Trophoblast cell (in vitro differentiated cells and primary cell): ENCODE results near the gene CD300A.

ENCODE experiments used
- DNase-seq, 2 donors: peaks; one replicate each; pipeline ENCODE4 v3.0.0-alpha.2; 2016
- H2AFZ ChIP-seq: 2 replicates; pipeline ENCODE4 v1.6.1; 2013; ENCODE audit warnings: low read length, moderate library complexity, mild to moderate bottlenecking; ENCODE audit not compliant: insufficient read depth, poor library complexity
- H2AK5ac ChIP-seq: 2 replicates; pipeline ENCODE4 v1.6.1; 2013; ENCODE audit warnings: mild to moderate bottlenecking, low read length
- H2BK120ac ChIP-seq: 2 replicates; pipeline ENCODE4 v1.6.1; 2013; ENCODE audit warnings: low read length, mild to moderate bottlenecking, moderate library complexity; ENCODE audit not compliant: insufficient read depth, poor library complexity
- H2BK12ac ChIP-seq: 2 replicates; pipeline ENCODE4 v1.6.1; 2013; ENCODE audit warnings: mild to moderate bottlenecking, low read length, moderate library complexity
- H2BK5ac ChIP-seq: 2 replicates; pipeline ENCODE4 v1.6.1; 2013; ENCODE audit warnings: low read length, low read depth, moderate library complexity, mild to moderate bottlenecking; ENCODE audit not compliant: poor library complexity
- H3K14ac ChIP-seq: 2 replicates; pipeline ENCODE4 v1.6.1; 2013; ENCODE audit warnings: mild to moderate bottlenecking, low read length
- H3K18ac ChIP-seq: 2 replicates; pipeline ENCODE4 v1.6.1; 2013; ENCODE audit warnings: mild to moderate bottlenecking, low read length
- H3K23ac ChIP-seq: 2 replicates; pipeline ENCODE4 v1.6.1; 2013; ENCODE audit warnings: low read length
- H3K27ac ChIP-seq: 2 replicates; pipeline ENCODE4 v1.5.1; 2013; ENCODE audit warnings: low read depth, mild to moderate bottlenecking, inconsistent platforms, low read length, moderate library complexity
- H3K27me3 ChIP-seq: 2 replicates; pipeline ENCODE4 v1.6.1; 2013; ENCODE audit warnings: inconsistent platforms, mild to moderate bottlenecking, low read length, moderate library complexity; ENCODE audit not compliant: insufficient read depth
- H3K36me3 ChIP-seq, 2 experiments: 1 replicate in 1 of 2; 2 replicates in 1 of 2; pipeline ENCODE4 v1.6.1; 2013; ENCODE audit warnings: low read length in 2 of 2, mild to moderate bottlenecking in 2 of 2, moderate library complexity in 1 of 2; ENCODE audit not compliant: insufficient read depth in 2 of 2, control insufficient read depth in 1 of 2
- H3K4ac ChIP-seq: 2 replicates; pipeline ENCODE4 v1.6.1; 2013; ENCODE audit warnings: low read depth, mild to moderate bottlenecking, low read length, moderate library complexity
- H3K4me1 ChIP-seq, 2 experiments: 1 replicate in 1 of 2; 2 replicates in 1 of 2; pipeline ENCODE4 v1.6.1; 2013; ENCODE audit warnings: low read length in 2 of 2, mild to moderate bottlenecking in 2 of 2, moderate library complexity in 1 of 2; ENCODE audit not compliant: insufficient read depth in 2 of 2, control insufficient read depth in 1 of 2
- H3K4me2 ChIP-seq: 2 replicates; pipeline ENCODE4 v1.6.1; 2013; ENCODE audit warnings: inconsistent platforms, mild to moderate bottlenecking, low read length, moderate library complexity
- H3K4me3 ChIP-seq: 2 replicates; pipeline ENCODE4 v1.5.1; 2013; ENCODE audit warnings: mild to moderate bottlenecking, low read depth, low read length, inconsistent platforms
- H3K79me1 ChIP-seq: one replicate; pipeline ENCODE4 v1.6.1; 2013; ENCODE audit warnings: low read length
- H3K79me2 ChIP-seq: 2 replicates; pipeline ENCODE4 v1.6.1; 2013; ENCODE audit warnings: low read length, mild to moderate bottlenecking; ENCODE audit not compliant: control insufficient read depth, insufficient read depth, poor library complexity
- H3K9ac ChIP-seq: 2 replicates; pipeline ENCODE4 v1.6.1; 2013; ENCODE audit warnings: mild to moderate bottlenecking, low read length
- H3K9me3 ChIP-seq: 2 replicates; pipeline ENCODE4 v1.6.1; 2013; ENCODE audit warnings: low read depth, mild to moderate bottlenecking, control low read depth, inconsistent platforms, low read length; ENCODE audit not compliant: insufficient read depth
- H4K12ac ChIP-seq: 2 replicates; pipeline ENCODE4 v1.6.1; 2013; ENCODE audit warnings: low read depth, mild to moderate bottlenecking, low read length, moderate library complexity
- H4K8ac ChIP-seq: 2 replicates; pipeline ENCODE4 v1.6.1; 2013; ENCODE audit warnings: low read depth, mild to moderate bottlenecking, low read length, moderate library complexity
- H4K91ac ChIP-seq: one replicate; pipeline ENCODE4 v1.6.1; 2013; ENCODE audit warnings: low read depth, mild to moderate bottlenecking, low read length, moderate library complexity
- WGBS: extraction: QIAGEN DNeasy Blood & Tissue Kit; methylation state at CpG from one replicate; pipeline ENCODE4 v1.1.7; 2013; ENCODE audit warnings: missing lambda C conversion rate; ENCODE audit not compliant: insufficient read length, insufficient coverage; ENCODE audit errors: extremely low coverage; 5-methylcytosine and 5-hydroxymethylcytosine counted together

Gene CD300A

DNA sequence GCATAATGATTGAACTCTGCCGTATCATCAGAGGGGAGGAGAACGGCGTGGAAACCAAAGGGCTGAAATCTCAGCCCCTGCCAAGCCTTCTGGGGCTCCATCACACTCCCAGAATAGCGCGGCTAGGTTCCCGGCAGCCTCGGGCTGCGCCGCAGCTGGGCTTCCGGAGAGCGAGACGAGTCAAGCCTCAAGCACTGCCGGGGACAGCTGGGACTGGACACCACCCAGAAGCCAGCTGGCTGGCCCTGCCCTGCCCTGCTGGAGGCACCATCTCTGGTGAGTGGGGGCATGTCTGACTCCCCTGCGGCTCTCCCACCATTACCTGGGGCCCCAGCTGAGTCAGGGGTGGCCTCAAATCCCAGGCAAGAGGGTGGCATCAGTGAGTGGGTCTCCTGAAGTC is 41.8 kb upstream of the CD300A start:
- Histone ChIP-seq H4K91ac (no peak overlapping the region), H3K36me3 (no peaks in the 10 kb centered on the region), H2BK12ac (no peak overlapping the region), H2AFZ (no peak overlapping the region), H3K79me1 (no peaks in the 10 kb centered on the region), H3K27me3 (peaks cover 3% of the 10 kb centered on the region), H3K9ac (no peak overlapping the region), H2AK5ac (no peak overlapping the region), H4K12ac (no peak overlapping the region), H3K23ac (no peak overlapping the region), H3K79me2 (no peaks in the 10 kb centered on the region), H3K4me1 (peaks cover 0 to 5% of the 10 kb centered on the region in 2 experiments), H3K27ac (no peak overlapping the region), H3K18ac (no peak overlapping the region), H3K4ac (no peak overlapping the region), H3K4me2 (no peak overlapping the region), H3K14ac (no peak overlapping the region), H3K9me3 (no peaks in the 10 kb centered on the region), H2BK5ac (no peak overlapping the region), H2BK120ac (no peak overlapping the region), H3K4me3 (no peak overlapping the region), H4K8ac (no peak overlapping the region)
- no peak for DNase-seq
- no CpG with 5 or more reads among the region's 14 CpGs for WGBS

DNA sequence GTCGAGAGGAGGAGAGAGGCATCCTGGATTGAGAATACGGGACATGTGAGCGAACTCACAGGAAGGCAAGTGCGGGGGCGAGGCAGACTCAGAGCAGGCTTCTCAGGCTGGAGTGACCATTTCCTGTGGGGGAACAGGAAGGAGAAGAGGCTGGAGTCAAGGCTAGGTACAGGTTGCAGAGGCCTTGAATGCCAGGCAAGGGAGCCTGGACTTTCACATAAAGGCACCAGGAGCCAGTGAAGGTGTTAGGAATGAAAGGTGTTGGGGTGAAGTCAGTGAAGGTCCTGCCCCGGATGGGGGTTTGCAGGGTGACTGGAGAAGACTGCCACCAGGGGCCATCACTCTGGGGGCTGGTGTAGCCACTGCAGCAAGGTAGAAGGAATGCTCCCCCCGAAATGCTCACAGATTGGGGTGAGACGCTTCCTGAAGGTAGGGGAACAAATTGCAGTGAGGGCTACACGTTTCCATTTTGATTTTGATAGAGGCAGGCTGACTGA is 39.8 kb upstream of the CD300A start:
- peaks cover 10 to 11% of the 10 kb centered on the region in 2 experiments for H3K4me1 ChIP-seq
- DNase-seq: no peak
- no peak overlapping the region for H2AK5ac ChIP-seq
- H3K79me1 ChIP-seq: peaks cover 8% of the 10 kb centered on the region
- no peak overlapping the region for H3K4me2 ChIP-seq
- no peak overlapping the region for H3K27ac ChIP-seq
- no peak overlapping the region for H3K23ac ChIP-seq
- H3K9ac ChIP-seq: no peak overlapping the region
- H3K9me3 ChIP-seq: peaks cover 2% of the 10 kb centered on the region
- no peak overlapping the region for H4K8ac ChIP-seq
- H4K12ac ChIP-seq: no peak overlapping the region
- no peaks in the 10 kb centered on the region for H3K36me3 ChIP-seq
- WGBS: no CpG with 5 or more reads among the region's 9 CpGs
- H3K27me3 ChIP-seq: peaks cover 6% of the 10 kb centered on the region
- no peak overlapping the region for H2BK5ac ChIP-seq
- H3K4ac ChIP-seq: no peak overlapping the region
- H4K91ac ChIP-seq: no peak overlapping the region
- no peak overlapping the region for H3K18ac ChIP-seq
- H2BK12ac ChIP-seq: no peak overlapping the region
- no peaks in the 10 kb centered on the region for H3K79me2 ChIP-seq
- no peak overlapping the region for H3K14ac ChIP-seq
- no peak overlapping the region for H3K4me3 ChIP-seq
- no peak overlapping the region for H2AFZ ChIP-seq
- H2BK120ac ChIP-seq: no peak overlapping the region

DNA sequence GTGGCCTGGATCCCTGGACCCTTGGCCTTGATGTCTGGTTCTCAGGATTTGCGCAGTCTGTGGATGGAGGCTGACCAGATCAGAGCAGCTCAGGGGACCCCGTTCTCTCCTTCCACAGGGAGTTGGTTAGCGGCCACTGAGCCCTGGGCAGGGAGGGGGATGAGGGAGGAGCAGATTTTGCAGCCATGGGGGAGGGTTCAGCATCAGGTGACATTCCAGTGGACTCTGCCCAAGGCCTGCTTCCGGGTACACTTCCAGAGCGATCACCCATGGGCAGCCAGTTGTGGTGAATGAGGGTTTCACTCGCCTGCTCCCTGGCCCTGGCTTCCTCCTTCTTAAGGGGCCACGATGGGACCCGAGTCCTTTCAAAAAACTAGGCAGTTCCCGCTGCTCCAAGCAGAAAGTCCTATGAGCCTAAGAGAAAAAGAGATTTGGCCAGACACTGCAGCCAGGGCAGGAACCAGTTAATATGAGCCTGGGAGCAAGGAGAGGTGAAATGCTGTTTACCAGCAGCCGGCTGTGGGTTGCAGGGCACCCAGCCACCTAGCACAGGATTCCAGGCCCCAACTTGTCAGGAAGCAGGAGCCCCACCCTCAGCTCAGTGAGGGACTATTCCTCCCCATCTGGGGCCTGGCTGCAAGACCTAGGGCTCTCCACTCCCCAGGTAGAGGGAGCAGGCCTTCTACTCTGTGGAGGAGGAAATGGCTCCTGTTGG is 39.2 kb upstream of the CD300A start:
- Histone ChIP-seq H2AK5ac (no peak overlapping the region), H3K18ac (no peak overlapping the region), H4K91ac (no peak overlapping the region), H3K9me3 (peaks cover 2% of the 10 kb centered on the region), H3K4me2 (no peak overlapping the region), H3K4me1 (peaks cover 13% of the 10 kb centered on the region in 2 experiments), H3K79me1 (peaks cover 11% of the 10 kb centered on the region), H3K9ac (no peak overlapping the region), H3K23ac (no peak overlapping the region), H3K4ac (no peak overlapping the region), H3K36me3 (no peaks in the 10 kb centered on the region), H2AFZ (no peak overlapping the region), H3K14ac (no peak overlapping the region), H2BK120ac (no peak overlapping the region), H3K27ac (no peak overlapping the region), H4K12ac (no peak overlapping the region), H3K27me3 (peaks cover 6% of the 10 kb centered on the region), H3K79me2 (no peaks in the 10 kb centered on the region), H2BK5ac (no peak overlapping the region), H3K4me3 (no peak overlapping the region), H2BK12ac (no peak overlapping the region), H4K8ac (no peak overlapping the region)
- DNase-seq: no peak
- no CpG with 5 or more reads among the region's 10 CpGs for WGBS

DNA sequence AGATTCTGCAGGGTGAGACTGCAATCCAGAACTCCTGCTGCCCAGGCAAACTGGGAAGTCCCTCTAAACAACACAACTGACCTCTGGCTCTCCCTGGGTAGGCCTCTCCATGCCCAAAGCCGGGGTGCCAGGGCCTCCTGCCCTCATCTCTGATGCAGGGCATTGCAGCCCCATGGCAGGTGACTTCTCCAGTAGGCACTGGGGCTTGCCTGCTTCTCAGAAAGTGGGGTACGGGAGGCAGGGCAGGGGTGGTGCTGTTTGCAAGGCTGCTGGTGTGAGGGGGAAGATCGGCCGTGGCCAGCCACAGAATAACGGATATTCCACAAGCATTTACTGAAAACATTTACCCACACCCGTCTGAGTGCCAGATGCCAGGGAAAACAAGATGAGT is 38.7 kb upstream of the CD300A start:
- no peak overlapping the region for H4K91ac ChIP-seq
- no CpG with 5 or more reads among the region's 6 CpGs for WGBS

More for the DNA sequence above, 38.7 kb upstream of the CD300A start:
- DNase-seq: no peak
- Histone ChIP-seq H4K12ac (no peak overlapping the region), H3K36me3 (no peaks in the 10 kb centered on the region), H3K18ac (no peak overlapping the region), H3K9ac (no peak overlapping the region), H3K4me3 (no peak overlapping the region), H2AK5ac (no peak overlapping the region), H3K23ac (no peak overlapping the region), H4K8ac (no peak overlapping the region), H3K27me3 (peaks cover 4% of the 10 kb centered on the region), H2AFZ (no peak overlapping the region), H3K4me2 (no peak overlapping the region), H2BK12ac (no peak overlapping the region), H3K27ac (no peak overlapping the region), H2BK5ac (no peak overlapping the region), H3K4ac (no peak overlapping the region), H3K4me1 (peaks cover 13 to 16% of the 10 kb centered on the region in 2 experiments), H2BK120ac (no peak overlapping the region), H3K9me3 (peaks cover 2% of the 10 kb centered on the region), H3K79me2 (no peaks in the 10 kb centered on the region), H3K79me1 (peaks cover 11% of the 10 kb centered on the region), H3K14ac (no peak overlapping the region)
